LHCN-M2 (cell line): ENCODE results near the gene UNC119. TPM values are rescaled to one million over a fixed set of nuclear protein-coding genes. Genes with fewer than 3 reads are reported as not detected.

Source experiments
- DNase-seq: peaks from one replicate; pipeline ENCODE4 v3.0.0-alpha.2; 2012; ENCODE audit warnings: low read depth
- total RNA-seq: library from RNA; depleted of rRNA; stranded (reverse); fragments of >200 nt; gene quantifications from 2 replicates; pipeline ENCODE4 v1.2.3, GENCODE V29; 2014; rRNA removed

The UNC119 gene
- total RNA-seq, 1 experiment from 2014 or later: 44.3 TPM

- DNase-seq: no peak
These were observed 53.1 kb downstream of the UNC119 start for GRCh38 chr17:28499364-28499664.

- DNase-seq: no peak
These were observed 53.6 kb downstream of the UNC119 start for GRCh38 chr17:28498652-28499363.

- no peak for DNase-seq
These were observed 54.5 kb downstream of the UNC119 start for GRCh38 chr17:28497931-28498330.

Other genes with a start within 250 kb of the UNC119 start
- 24.9 and 27.2 TPM in 2 replicates for gene TMEM97, start 233.4 kb downstream of the UNC119 start, total RNA-seq
- gene IFT20, start 217.2 kb downstream of the UNC119 start, total RNA-seq: 26.5 and 27.3 TPM in 2 replicates
- 18.0 and 19.7 TPM in 2 replicates for gene TNFAIP1, start 216.9 kb downstream of the UNC119 start, total RNA-seq
- gene POLDIP2, start 195.1 kb downstream of the UNC119 start, total RNA-seq: 121 and 127 TPM in 2 replicates
- gene SEBOX, start 187.4 kb downstream of the UNC119 start, total RNA-seq: not detected in 2 replicates
- 0.40 TPM in 1 of 2 replicates, not detected in the other for gene VTN, start 182.3 kb downstream of the UNC119 start, total RNA-seq
- gene SARM1, start 180.9 kb downstream of the UNC119 start, total RNA-seq: 13.5 and 18.5 TPM in 2 replicates
- 1.0 and 1.2 TPM in 2 replicates for gene SLC46A1, start 146.4 kb downstream of the UNC119 start, total RNA-seq
- not detected in 2 replicates for gene SLC13A2, start 79.0 kb downstream of the UNC119 start, total RNA-seq
- gene FOXN1, start 46.3 kb downstream of the UNC119 start, total RNA-seq: not detected in 2 replicates
- 45.2 and 65.0 TPM in 2 replicates for gene PIGS, start 18.9 kb upstream of the UNC119 start, total RNA-seq
- gene ALDOC, start 24.3 kb upstream of the UNC119 start, total RNA-seq: 38.5 and 47.4 TPM in 2 replicates
- 89.8 and 106 TPM in 2 replicates for gene SPAG5, start 46.4 kb upstream of the UNC119 start, total RNA-seq
- 3.5 and 6.1 TPM in 2 replicates for gene RSKR, start 61.6 kb upstream of the UNC119 start, total RNA-seq
- gene BLTP2, start 92.5 kb upstream of the UNC119 start, total RNA-seq: 119 and 139 TPM in 2 replicates
- 47.5 and 47.6 TPM in 2 replicates for gene SDF2, start 109.3 kb upstream of the UNC119 start, total RNA-seq
- gene SUPT6H, start 109.6 kb upstream of the UNC119 start, total RNA-seq: 31.8 and 39.8 TPM in 2 replicates
- gene PROCA1, start 159.3 kb upstream of the UNC119 start, total RNA-seq: 1.2 and 2.4 TPM in 2 replicates
- 396 and 449 TPM in 2 replicates for gene RAB34, start 165.2 kb upstream of the UNC119 start, total RNA-seq
- 312 and 418 TPM in 2 replicates for gene RPL23A, start 167.4 kb upstream of the UNC119 start, total RNA-seq
- gene TLCD1, start 173.6 kb upstream of the UNC119 start, total RNA-seq: 9.2 and 9.9 TPM in 2 replicates
- gene NEK8, start 176.2 kb upstream of the UNC119 start, total RNA-seq: 2.2 and 3.4 TPM in 2 replicates
- 37.4 and 57.5 TPM in 2 replicates for gene TRAF4, start 191.4 kb upstream of the UNC119 start, total RNA-seq